LNCaP clone FGC (cell line): Measurements from ENCODE around the gene PUM1.
A peak's percentile ranks its signal among the peaks of the same experiment; 100 is the strongest.

Source experiments
- DNase-seq: peaks from one replicate; pipeline ENCODE4 v3.0.0-alpha.2; 2011; ENCODE audit warnings: low read depth
- H3K4me3 ChIP-seq: 2 replicates; pipeline ENCODE4 v1.5.1; 2011; ENCODE audit warnings: mild to moderate bottlenecking, low read depth, low read length, control low read depth
- CTCF ChIP-seq: IDR thresholded peaks from 2 replicates; pipeline ENCODE4 v1.5.1; 2012; ENCODE audit warnings: mild to moderate bottlenecking; ENCODE audit not compliant: control insufficient read depth, insufficient read depth; ENCODE audit errors: extremely low read depth

Gene PUM1

GRCh38 chr1:31065310-31066217, at the start of gene PUM1:
Gene PUM1 (minus strand): TSS chr1:31065717. CDS start chr1:31059566, 6,151 bp downstream.
- peak within 1 kb of the TSS; percentile 89 for H3K4me3 ChIP-seq
- DNase-seq = peak; percentile 97
- no peak for TF ChIP-seq CTCF

- TF ChIP-seq CTCF = no peak
- H3K4me3 ChIP-seq = no peak overlapping the region
- no peak for DNase-seq
Measured at GRCh38 chr1:31112266-31112935, 46.9 kb upstream of the PUM1 start.

GRCh38 chr1:31111290-31111951, 45.9 kb upstream of the PUM1 start:
- no peak for TF ChIP-seq CTCF
- no peak for DNase-seq
- H3K4me3 ChIP-seq = no peak overlapping the region

- TF ChIP-seq CTCF = no peak
- no peak for DNase-seq
- H3K4me3 ChIP-seq = no peak overlapping the region
Measured at GRCh38 chr1:31110846-31111245, 45.3 kb upstream of the PUM1 start.

- no peak for DNase-seq
- no peak overlapping the region for H3K4me3 ChIP-seq
- no peak for TF ChIP-seq CTCF
Measured at GRCh38 chr1:31108861-31109260, 43.3 kb upstream of the PUM1 start.

GRCh38 chr1:31105646-31106045, 40.1 kb upstream of the PUM1 start:
- no peak overlapping the region for H3K4me3 ChIP-seq
- TF ChIP-seq CTCF = no peak
- DNase-seq = no peak
